Measurements from ENCODE around the gene KRTAP13-1. TPM values are rescaled to one million over a fixed set of nuclear protein-coding genes. Genes with fewer than 3 reads are reported as not detected.

KRTAP13-1 gene
- not detected for total RNA-seq

DNA sequence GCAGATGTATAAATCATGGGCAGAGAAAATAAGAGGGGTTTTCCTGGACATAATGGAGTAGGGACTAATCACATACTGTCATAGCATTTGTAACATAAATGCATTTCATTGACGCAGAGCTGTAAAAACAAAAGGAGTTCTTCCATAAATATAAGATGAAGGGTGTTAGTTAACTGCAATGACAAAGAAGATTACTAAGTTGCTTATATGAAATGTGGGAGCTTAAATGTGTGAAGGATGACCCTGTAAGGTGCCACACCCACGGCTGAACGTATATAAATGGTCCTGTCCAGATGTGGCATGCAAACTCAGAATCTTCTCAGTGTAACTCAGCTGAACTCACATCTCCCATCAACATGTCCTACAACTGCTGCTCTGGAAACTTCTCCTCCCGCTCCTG, at the start of gene KRTAP13-1:
KRTAP13-1 (plus strand) TSS at position 301 of the 400 bp plus-strand sequence; CDS start at position 357, 56 bp downstream.
- Histone ChIP-seq H3K4me1 (no peaks in the 10 kb centered on the region), H3K27me3 (no peaks in the 10 kb centered on the region), H3K36me3 (no peaks in the 10 kb centered on the region), H3K4me3 (no peak within 1 kb of the TSS), H3K9me3 (no peaks in the 10 kb centered on the region), H3K27ac (no peak within 1 kb of the TSS)
- intact Hi-C loops (cut with DNase I; ENCODE audit: low total_unique reads) (no loop called here), in situ Hi-C loops (cut with MboI; ENCODE audit: low pct_ligation_motif_present in 1 of 4, low pct_unique_long_range_greater_than_20kb in 1 of 4, low sequenced_read_pairs in 3 of 4) (no loop called here)
- 75 to 83% methylated on average over 3 to 4 of the region's 4 CpGs for WGBS, 2 donors (ENCODE audit: low coverage in 1 of 2)
- no peak for DNase-seq
- TF ChIP-seq POLR2A (IDR thresholded peaks at IDR 0.05) (no peak), EP300 (IDR thresholded peaks at IDR 0.05; ENCODE audit: low read depth) (no peak), CTCF (IDR thresholded peaks at IDR 0.05) (no peak), POLR2AphosphoS5 (IDR thresholded peaks at IDR 0.05) (no peak)

DNA sequence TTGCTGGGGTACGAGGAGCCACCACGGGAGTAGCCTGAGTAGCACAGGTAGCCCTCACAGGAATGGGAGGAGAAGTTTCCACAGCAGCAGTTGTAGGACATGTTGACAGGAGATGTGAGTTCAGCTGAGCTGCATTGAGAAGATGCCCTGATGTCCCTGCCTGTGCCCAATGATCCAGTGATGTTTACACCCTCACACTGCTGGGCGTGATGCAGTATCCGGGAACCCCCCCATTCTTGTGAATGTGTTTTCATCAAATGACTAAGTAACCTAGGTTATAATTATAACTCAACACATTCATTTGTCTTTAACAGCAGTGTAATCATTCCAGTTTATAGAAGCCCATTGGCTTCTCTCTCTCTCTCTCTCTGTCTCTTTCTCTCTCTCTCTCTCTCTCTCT, 47.3 kb upstream of the KRTAP13-1 start, which contains the start of gene KRTAP23-1:
KRTAP23-1 (minus strand) TSS at position 101 of the 400 bp plus-strand sequence; CDS start at position 101, 0 bp downstream.
- H3K4me3 ChIP-seq: no peak within 1 kb of the TSS
- intact Hi-C loops (cut with DNase I; ENCODE audit: low total_unique reads): no loop called here

DNA sequence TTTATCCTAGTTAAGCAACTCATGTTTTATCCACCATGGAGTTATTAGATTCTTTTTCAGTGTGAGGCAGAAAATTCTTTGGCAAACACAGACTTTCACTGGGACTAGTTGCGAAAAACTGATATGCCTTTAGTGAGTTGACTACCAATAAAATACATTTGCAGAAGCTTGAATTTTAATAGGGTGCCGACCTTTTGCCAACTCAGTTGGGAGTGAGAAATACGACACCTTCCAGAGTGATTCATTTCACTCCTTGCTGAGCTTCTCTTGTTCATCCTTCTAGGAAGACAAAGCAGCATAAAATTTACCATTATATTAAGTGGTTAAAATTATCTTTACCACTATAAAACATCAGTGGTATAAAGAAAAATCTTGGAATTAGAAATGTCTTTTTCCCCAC, 46.3 kb upstream of the KRTAP13-1 start:
- TF ChIP-seq POLR2A (IDR thresholded peaks at IDR 0.05) (no peak), CTCF (IDR thresholded peaks at IDR 0.05) (no peak), EP300 (IDR thresholded peaks at IDR 0.05; ENCODE audit: low read depth) (no peak), POLR2AphosphoS5 (IDR thresholded peaks at IDR 0.05) (no peak)
- 31 to 39% methylated on average over 3 of the region's 3 CpGs for WGBS, 2 donors (ENCODE audit: low coverage in 1 of 2)
- Histone ChIP-seq H3K27me3 (no peaks in the 10 kb centered on the region), H3K9me3 (no peaks in the 10 kb centered on the region), H3K4me3 (no peak overlapping the region), H3K4me1 (no peaks in the 10 kb centered on the region), H3K36me3 (no peaks in the 10 kb centered on the region), H3K27ac (no peak overlapping the region)
- in situ Hi-C loops (cut with MboI; ENCODE audit: low pct_ligation_motif_present in 1 of 4, low pct_unique_long_range_greater_than_20kb in 1 of 4, low sequenced_read_pairs in 3 of 4) (loop anchor here in 2 of 4 donors (25.0 kb wide), 2 partner anchors 112 to 738 kb away; no protein-coding TSS in a partner anchor), intact Hi-C loops (cut with DNase I; ENCODE audit: low total_unique reads) (no loop called here)
- DNase-seq: no peak

More for the DNA sequence above, 47.3 kb upstream of the KRTAP13-1 start, which contains the start of gene KRTAP23-1:
- Histone ChIP-seq H3K36me3 (no peaks in the 10 kb centered on the region), H3K4me1 (no peaks in the 10 kb centered on the region), H3K27ac (no peak within 1 kb of the TSS), H3K9me3 (no peaks in the 10 kb centered on the region), H3K27me3 (no peaks in the 10 kb centered on the region)
- WGBS, 2 donors (ENCODE audit: low coverage in 1 of 2): 87% methylated on average over 4 of the region's 4 CpGs; no CpG with 5 or more reads in 1 of the 2 donors
- no peak for TF ChIP-seq EP300 (IDR thresholded peaks at IDR 0.05; ENCODE audit: low read depth)
- no peak for TF ChIP-seq CTCF (IDR thresholded peaks at IDR 0.05)
- TF ChIP-seq POLR2A (IDR thresholded peaks at IDR 0.05): no peak
- no peak for TF ChIP-seq POLR2AphosphoS5 (IDR thresholded peaks at IDR 0.05)
- no peak for DNase-seq
- in situ Hi-C loops (cut with MboI; ENCODE audit: low pct_ligation_motif_present in 1 of 4, low pct_unique_long_range_greater_than_20kb in 1 of 4, low sequenced_read_pairs in 3 of 4): loop anchor here in 2 of 4 donors (25.0 kb wide), 2 partner anchors 111 to 739 kb away; no protein-coding TSS in a partner anchor

- in situ Hi-C loops (cut with MboI; ENCODE audit: low pct_ligation_motif_present in 1 of 4, low pct_unique_long_range_greater_than_20kb in 1 of 4, low sequenced_read_pairs in 3 of 4): no loop called here
- Histone ChIP-seq H3K4me1 (no peaks in the 10 kb centered on the region), H3K27me3 (no peaks in the 10 kb centered on the region), H3K9me3 (no peaks in the 10 kb centered on the region), H3K36me3 (no peaks in the 10 kb centered on the region), H3K4me3 (no peak overlapping the region), H3K27ac (no peak overlapping the region)
- intact Hi-C loops (cut with DNase I; ENCODE audit: low total_unique reads): no loop called here
- WGBS, 2 donors (ENCODE audit: low coverage in 1 of 2): 94 to 96% methylated on average over 1 of the region's 1 CpG
- TF ChIP-seq EP300 (IDR thresholded peaks at IDR 0.05; ENCODE audit: low read depth) (no peak), CTCF (IDR thresholded peaks at IDR 0.05) (no peak), POLR2AphosphoS5 (IDR thresholded peaks at IDR 0.05) (no peak), POLR2A (IDR thresholded peaks at IDR 0.05) (no peak)
- no peak for DNase-seq
Observed at GRCh38 chr21:30351534-30351933, 44.3 kb upstream of the KRTAP13-1 start.

Measured in transverse colon (tissue), 4 donors.